Mammary epithelial cell (primary cell): Measurements from ENCODE around the gene MTFMT.

Source experiments
- EZH2 ChIP-seq: IDR thresholded peaks from 2 replicates; pipeline ENCODE4 v1.6.1; 2012; ENCODE audit warnings: low read length, inconsistent platforms, borderline replicate concordance
- TF ChIP-seq, protein P1 (sequence below), 2 donors: IDR thresholded peaks in 1 of 2; conservative IDR thresholded peaks in 1 of 2; 2 replicates each; pipeline ENCODE4 v1.5.1; 2011 to 2012; ENCODE audit warnings: inconsistent platforms in 2 of 2, low read length in 2 of 2, mild to moderate bottlenecking in 2 of 2, control low read depth in 1 of 2, low read depth in 1 of 2; ENCODE audit not compliant: insufficient read depth in 1 of 2; ENCODE audit errors: extremely low read depth in 1 of 2

GRCh38 chr15:64990168-64990470, 39.3 kb downstream of the MTFMT start:
- TF ChIP-seq, protein P1, sequence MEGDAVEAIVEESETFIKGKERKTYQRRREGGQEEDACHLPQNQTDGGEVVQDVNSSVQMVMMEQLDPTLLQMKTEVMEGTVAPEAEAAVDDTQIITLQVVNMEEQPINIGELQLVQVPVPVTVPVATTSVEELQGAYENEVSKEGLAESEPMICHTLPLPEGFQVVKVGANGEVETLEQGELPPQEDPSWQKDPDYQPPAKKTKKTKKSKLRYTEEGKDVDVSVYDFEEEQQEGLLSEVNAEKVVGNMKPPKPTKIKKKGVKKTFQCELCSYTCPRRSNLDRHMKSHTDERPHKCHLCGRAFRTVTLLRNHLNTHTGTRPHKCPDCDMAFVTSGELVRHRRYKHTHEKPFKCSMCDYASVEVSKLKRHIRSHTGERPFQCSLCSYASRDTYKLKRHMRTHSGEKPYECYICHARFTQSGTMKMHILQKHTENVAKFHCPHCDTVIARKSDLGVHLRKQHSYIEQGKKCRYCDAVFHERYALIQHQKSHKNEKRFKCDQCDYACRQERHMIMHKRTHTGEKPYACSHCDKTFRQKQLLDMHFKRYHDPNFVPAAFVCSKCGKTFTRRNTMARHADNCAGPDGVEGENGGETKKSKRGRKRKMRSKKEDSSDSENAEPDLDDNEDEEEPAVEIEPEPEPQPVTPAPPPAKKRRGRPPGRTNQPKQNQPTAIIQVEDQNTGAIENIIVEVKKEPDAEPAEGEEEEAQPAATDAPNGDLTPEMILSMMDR (conservative IDR thresholded peaks at IDR 0.05 in 1 of 2, IDR thresholded peaks at IDR 0.05 in 1 of 2; ENCODE audit: extremely low read depth in 1 of 2, insufficient read depth in 1 of 2, low read depth in 1 of 2, low read length in 2 of 2), result no peak
- TF ChIP-seq EZH2, result no peak
